Fibroblast of gingiva (primary cell): Measurements from ENCODE around the gene AKR1C4.

Experiments
- DNase-seq: peaks from one replicate; pipeline ENCODE4 v3.0.0-alpha.2; 2011; ENCODE audit warnings: low read depth

The AKR1C4 gene

GRCh38 chr10:5266804-5267203 lies 70.2 kb downstream of the AKR1C4 start:
- DNase-seq, result no peak

- no peak for DNase-seq
These were observed 71.6 kb downstream of the AKR1C4 start for GRCh38 chr10:5268234-5268633.
